SU-DHL-6 (cell line): ENCODE measurements around the gene CACNA2D4.

Source experiments
- H2AFZ ChIP-seq: fragments of 200-600 bp; sonication (generic); 2 replicates; pipeline ENCODE4 v1.6.1; 2014; ENCODE audit warnings: low read depth, mild to moderate bottlenecking, moderate library complexity, mixed read lengths, antibody characterized with exemption, low read length; ENCODE audit not compliant: severe bottlenecking
- H3F3A ChIP-seq: fragments of 200-600 bp; shearing (Covaris generic); 2 replicates; pipeline ENCODE4 v1.6.0; 2016; ENCODE audit warnings: antibody characterized with exemption, mild to moderate bottlenecking; ENCODE audit not compliant: insufficient read depth
- H3K27ac ChIP-seq: fragments of 200-600 bp; sonication (generic); 2 replicates; pipeline ENCODE4 v1.5.1; 2016; ENCODE audit warnings: low read depth, mild to moderate bottlenecking, low read length, moderate library complexity, mixed read lengths
- H3K27me3 ChIP-seq: fragments of 200-600 bp; sonication (generic), shearing (Covaris generic); 2 replicates; pipeline ENCODE4 v1.6.0; 2014; ENCODE audit warnings: mild to moderate bottlenecking, low read length
- H3K36me3 ChIP-seq: fragments of 200-600 bp; sonication (generic); 2 replicates; pipeline ENCODE4 v1.6.1; 2014; ENCODE audit warnings: mild to moderate bottlenecking, low read length, mixed read lengths
- H3K4me2 ChIP-seq: fragments of 300-600, 200-600 bp; shearing (Covaris generic), sonication (generic); 2 replicates; pipeline ENCODE4 v1.6.0; 2014; ENCODE audit warnings: low read length, low read depth, mild to moderate bottlenecking; ENCODE audit not compliant: poor library complexity, severe bottlenecking
- H3K4me3 ChIP-seq: fragments of 200-600 bp; sonication (generic); 2 replicates; pipeline ENCODE4 v1.5.1; 2014; ENCODE audit warnings: antibody characterized with exemption, low read length, mild to moderate bottlenecking, mixed read lengths; ENCODE audit not compliant: insufficient read depth, poor library complexity, severe bottlenecking
- H3K79me2 ChIP-seq: fragments of 200-600 bp; sonication (generic); 2 replicates; pipeline ENCODE4 v1.6.1; 2014; ENCODE audit warnings: mild to moderate bottlenecking, low read length, moderate library complexity; ENCODE audit not compliant: insufficient read depth
- H3K9ac ChIP-seq: fragments of 200-600 bp; sonication (generic); 2 replicates; pipeline ENCODE4 v1.7.0; 2014; ENCODE audit warnings: mild to moderate bottlenecking, low read length
- H3K9me2 ChIP-seq: fragments of 200-600 bp; sonication (generic); replicated peaks from 2 replicates; pipeline ENCODE4 v1.6.1; 2014; ENCODE audit warnings: low read length; ENCODE audit not compliant: insufficient read depth
- H3K9me3 ChIP-seq: fragments of 200-600 bp; sonication (generic); 2 replicates; pipeline ENCODE4 v1.6.1; 2014; ENCODE audit warnings: low read length, mixed read lengths; ENCODE audit not compliant: insufficient read depth
- H4K20me1 ChIP-seq: fragments of 200-600 bp; sonication (generic); 2 replicates; pipeline ENCODE4 v1.6.1; 2014; ENCODE audit warnings: low read depth, mild to moderate bottlenecking, antibody characterized with exemption, low read length, moderate library complexity, mixed read lengths
- EZH2phosphoT487 ChIP-seq: fragments of 200-600 bp; sonication (generic), shearing (Covaris generic); conservative IDR thresholded peaks from 2 replicates; pipeline ENCODE4 v1.6.1; 2018; ENCODE audit warnings: mild to moderate bottlenecking, antibody characterized with exemption, low read length, moderate library complexity, mixed read lengths
- TF ChIP-seq, protein P1 (sequence below): fragments of 200-600 bp; sonication (generic); IDR thresholded peaks from one replicate; pipeline ENCODE4 v1.5.1; 2017; ENCODE audit warnings: antibody characterized with exemption, mild to moderate bottlenecking, low read length, moderate library complexity; ENCODE audit not compliant: insufficient read depth, poor library complexity, severe bottlenecking

The CACNA2D4 gene

DNA sequence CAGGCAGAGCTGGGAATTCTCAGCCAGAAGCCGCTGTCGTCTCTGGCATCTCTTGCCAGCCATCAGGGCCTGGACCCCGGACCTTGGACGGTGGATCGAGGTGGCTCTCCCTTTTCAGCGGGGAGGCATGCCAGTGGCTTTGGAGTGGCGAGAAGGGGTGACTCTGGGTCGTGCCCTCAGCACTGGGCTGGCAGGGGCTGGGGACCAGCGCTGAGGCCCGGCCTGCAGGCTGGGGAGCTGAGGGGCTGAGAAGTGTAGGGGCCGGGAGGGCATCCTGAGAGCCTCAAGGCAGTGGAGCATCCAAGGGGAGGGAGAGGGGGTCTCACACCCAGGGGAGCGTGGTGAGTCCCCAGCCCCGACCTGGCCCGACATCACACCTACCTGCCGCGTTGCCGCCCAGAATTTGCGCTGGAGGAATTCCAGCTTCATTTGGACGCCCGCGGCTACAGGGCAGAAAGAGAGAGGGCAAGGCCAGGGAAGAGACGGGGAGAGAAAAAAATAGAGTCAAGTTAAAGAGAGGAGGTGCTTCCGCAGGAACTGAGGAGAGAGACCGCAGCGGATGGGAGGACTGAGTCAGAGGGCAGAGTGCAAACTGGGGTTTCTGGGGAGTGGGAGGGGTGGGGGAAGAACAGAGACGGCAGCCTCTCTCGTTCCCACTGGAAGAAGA lies 107.0 kb downstream of the CACNA2D4 start:
- no peaks in the 10 kb centered on the region for H3K27me3 ChIP-seq
- TF ChIP-seq, protein P1, sequence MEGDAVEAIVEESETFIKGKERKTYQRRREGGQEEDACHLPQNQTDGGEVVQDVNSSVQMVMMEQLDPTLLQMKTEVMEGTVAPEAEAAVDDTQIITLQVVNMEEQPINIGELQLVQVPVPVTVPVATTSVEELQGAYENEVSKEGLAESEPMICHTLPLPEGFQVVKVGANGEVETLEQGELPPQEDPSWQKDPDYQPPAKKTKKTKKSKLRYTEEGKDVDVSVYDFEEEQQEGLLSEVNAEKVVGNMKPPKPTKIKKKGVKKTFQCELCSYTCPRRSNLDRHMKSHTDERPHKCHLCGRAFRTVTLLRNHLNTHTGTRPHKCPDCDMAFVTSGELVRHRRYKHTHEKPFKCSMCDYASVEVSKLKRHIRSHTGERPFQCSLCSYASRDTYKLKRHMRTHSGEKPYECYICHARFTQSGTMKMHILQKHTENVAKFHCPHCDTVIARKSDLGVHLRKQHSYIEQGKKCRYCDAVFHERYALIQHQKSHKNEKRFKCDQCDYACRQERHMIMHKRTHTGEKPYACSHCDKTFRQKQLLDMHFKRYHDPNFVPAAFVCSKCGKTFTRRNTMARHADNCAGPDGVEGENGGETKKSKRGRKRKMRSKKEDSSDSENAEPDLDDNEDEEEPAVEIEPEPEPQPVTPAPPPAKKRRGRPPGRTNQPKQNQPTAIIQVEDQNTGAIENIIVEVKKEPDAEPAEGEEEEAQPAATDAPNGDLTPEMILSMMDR = no peak
- TF ChIP-seq EZH2phosphoT487 = no peak
- no peak overlapping the region for H2AFZ ChIP-seq
- H3K79me2 ChIP-seq = no peaks in the 10 kb centered on the region
- no peak overlapping the region for H3K4me2 ChIP-seq
- no peaks in the 10 kb centered on the region for H3K9me2 ChIP-seq
- no peaks in the 10 kb centered on the region for H4K20me1 ChIP-seq
- no peak overlapping the region for H3K27ac ChIP-seq
- H3K36me3 ChIP-seq = no peaks in the 10 kb centered on the region
- no peaks in the 10 kb centered on the region for H3F3A ChIP-seq
- no peak overlapping the region for H3K4me3 ChIP-seq
- H3K9ac ChIP-seq = no peak overlapping the region
- no peaks in the 10 kb centered on the region for H3K9me3 ChIP-seq

DNA sequence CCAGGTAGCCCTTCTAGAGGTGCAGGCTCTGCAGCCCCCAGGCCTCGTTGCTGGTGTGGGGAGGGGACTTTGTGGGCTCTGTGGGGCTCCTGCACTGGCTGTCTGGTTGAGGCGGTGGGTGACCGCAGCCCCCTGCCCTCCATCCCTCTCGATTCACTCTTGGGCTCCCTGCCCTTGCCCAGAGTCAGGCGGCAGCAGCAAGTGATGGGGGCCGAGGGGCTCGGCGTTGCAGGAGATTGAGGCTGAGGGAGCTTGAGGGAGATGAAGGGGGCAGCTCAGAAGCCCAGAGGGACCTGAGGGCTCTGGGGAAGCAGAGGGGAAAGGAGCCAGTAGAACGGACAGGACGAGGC lies 107.5 kb downstream of the CACNA2D4 start:
- no peaks in the 10 kb centered on the region for H3K9me3 ChIP-seq
- no peaks in the 10 kb centered on the region for H3F3A ChIP-seq
- H3K9me2 ChIP-seq = no peaks in the 10 kb centered on the region
- no peaks in the 10 kb centered on the region for H3K79me2 ChIP-seq
- H4K20me1 ChIP-seq = no peaks in the 10 kb centered on the region
- no peak for TF ChIP-seq EZH2phosphoT487
- TF ChIP-seq, protein P1 = no peak
- no peak overlapping the region for H3K27ac ChIP-seq
- no peak overlapping the region for H3K4me3 ChIP-seq
- H3K36me3 ChIP-seq = no peaks in the 10 kb centered on the region
- H3K27me3 ChIP-seq = no peaks in the 10 kb centered on the region
- no peak overlapping the region for H3K4me2 ChIP-seq
- no peak overlapping the region for H2AFZ ChIP-seq
- H3K9ac ChIP-seq = no peak overlapping the region

GRCh38 chr12:1810201-1810930 lies 108.1 kb downstream of the CACNA2D4 start:
- no peak overlapping the region for H3K9ac ChIP-seq
- no peak overlapping the region for H2AFZ ChIP-seq
- H3F3A ChIP-seq = no peaks in the 10 kb centered on the region
- no peaks in the 10 kb centered on the region for H3K36me3 ChIP-seq
- no peak for TF ChIP-seq EZH2phosphoT487
- TF ChIP-seq, protein P1 = no peak
- H3K27me3 ChIP-seq = no peaks in the 10 kb centered on the region
- no peak overlapping the region for H3K4me3 ChIP-seq
- H3K27ac ChIP-seq = no peak overlapping the region
- no peaks in the 10 kb centered on the region for H4K20me1 ChIP-seq
- H3K4me2 ChIP-seq = no peak overlapping the region
- H3K9me2 ChIP-seq = no peaks in the 10 kb centered on the region
- H3K9me3 ChIP-seq = no peaks in the 10 kb centered on the region
- no peaks in the 10 kb centered on the region for H3K79me2 ChIP-seq
